ENCODE results near the gene KLHL25.
"Not testable (repeated sequence)": the region's sequence is repeated elsewhere in the genome, so short reads cannot be mapped to it uniquely, and the experiment has no call there.

Gene KLHL25

DNA sequence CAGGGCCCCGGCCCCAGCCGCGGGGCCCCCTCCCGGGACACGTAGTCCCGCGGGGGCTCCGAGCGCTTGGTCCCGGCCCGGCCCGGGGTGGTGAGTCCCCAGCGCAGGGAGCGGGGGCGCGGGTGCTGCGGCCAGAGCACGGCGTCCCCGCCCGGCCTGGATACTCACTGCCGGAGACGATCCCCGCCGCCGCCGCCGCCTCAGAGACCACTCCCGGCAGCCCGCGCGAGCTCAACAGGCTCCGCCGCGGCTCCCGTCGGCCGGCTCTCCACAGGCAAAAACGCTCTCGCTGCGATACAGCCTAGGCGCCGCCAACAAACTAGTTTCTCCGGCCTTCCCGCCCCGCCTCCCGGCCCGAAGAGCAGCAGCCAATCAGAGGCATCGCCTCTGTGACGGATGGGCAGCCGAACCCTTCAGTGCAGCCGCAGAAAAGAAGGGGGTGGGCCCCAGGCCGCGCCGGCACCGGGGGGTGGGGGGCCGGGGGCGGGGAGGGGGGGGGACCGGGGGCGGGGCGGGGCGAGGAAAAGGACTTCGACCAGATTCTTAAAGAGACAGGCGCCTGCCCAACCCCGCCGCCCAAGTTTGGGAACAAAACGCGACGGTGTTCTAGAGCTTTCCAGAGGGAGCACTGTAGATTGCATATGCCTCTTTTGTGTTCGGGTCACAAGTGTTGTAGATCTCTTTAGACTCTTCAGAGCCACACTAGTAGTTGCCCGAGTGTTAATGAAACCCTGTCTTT, at the start of gene KLHL25:
TSS of gene KLHL25 (minus strand) at position 328 of the 739 bp plus-strand sequence. CDS start 25,115 bp downstream, outside the sequence.
- peak; percentile 94 for DNase-seq (ENCODE audit: low spot score)

DNA sequence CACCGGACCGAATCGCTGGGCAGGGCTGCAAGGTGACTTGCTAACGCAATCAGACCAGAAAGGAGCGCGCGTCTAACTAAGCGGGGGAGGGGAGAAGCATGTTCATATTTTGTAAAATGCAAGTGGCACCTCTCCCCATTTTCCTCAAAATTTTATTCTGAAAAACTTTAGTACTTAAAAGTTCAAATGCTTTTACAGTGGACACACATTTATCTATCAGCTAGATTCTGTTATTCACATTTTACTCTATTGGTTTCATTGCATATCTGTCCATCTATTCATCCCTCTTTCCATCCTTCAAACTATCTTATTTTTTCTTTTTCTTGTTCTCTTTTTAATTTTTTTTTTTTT, 46.1 kb upstream of the KLHL25 start:
- no peak for DNase-seq (ENCODE audit: low spot score)

GRCh38 chr15:85840079-85840801, 45.5 kb upstream of the KLHL25 start:
- peak; percentile 75 for DNase-seq (ENCODE audit: low spot score)

- no peak for DNase-seq (ENCODE audit: low spot score)
These were observed 44.9 kb upstream of the KLHL25 start for GRCh38 chr15:85839643-85840042.

- no peak for DNase-seq (ENCODE audit: low spot score)
These were observed 43.9 kb upstream of the KLHL25 start for GRCh38 chr15:85838655-85839054.

GRCh38 chr15:85837881-85838280, 43.2 kb upstream of the KLHL25 start:
- no peak for DNase-seq (ENCODE audit: low spot score)

- DNase-seq (ENCODE audit: low spot score), result no peak
These were observed 42.3 kb upstream of the KLHL25 start for GRCh38 chr15:85837011-85837433.

DNA sequence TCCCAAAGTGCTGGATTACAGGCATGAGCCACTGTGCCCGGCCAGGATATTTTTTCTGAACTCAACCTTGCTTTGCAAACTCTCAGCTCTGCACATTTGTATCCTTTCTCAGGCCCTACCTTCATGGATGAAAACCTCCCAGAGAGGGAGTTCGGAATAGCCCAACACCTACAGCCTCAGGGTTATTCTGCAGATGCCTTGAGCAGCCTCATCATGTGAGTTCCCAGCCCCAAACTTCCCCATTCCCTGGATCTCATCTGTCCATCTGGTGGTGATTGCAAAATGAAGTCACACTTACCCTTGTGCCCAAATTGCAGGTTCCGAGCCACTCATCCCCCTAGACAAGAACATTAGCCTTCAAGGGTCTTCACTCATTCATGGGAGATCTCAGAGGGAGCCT, 39.9 kb upstream of the KLHL25 start:
- no peak for DNase-seq (ENCODE audit: low spot score)

DNA sequence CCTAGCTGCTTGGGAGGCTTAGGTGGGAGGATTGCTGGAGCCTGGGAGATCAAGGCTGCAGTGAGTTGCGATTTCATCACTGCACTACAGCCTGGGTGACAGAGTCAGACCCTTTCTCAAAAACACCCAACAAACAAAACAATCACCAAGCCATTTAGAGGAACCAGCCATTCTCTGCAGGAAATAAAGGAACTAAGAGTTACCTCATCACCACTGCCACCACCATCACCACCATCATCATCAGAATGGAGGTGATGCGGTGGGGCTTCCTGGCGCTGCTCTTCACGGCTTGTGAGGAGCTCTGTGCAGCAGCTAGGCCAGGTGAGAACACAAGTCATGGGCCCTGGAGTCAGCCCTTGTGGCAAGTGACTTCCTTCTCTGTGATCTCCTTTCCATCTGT, 37.7 kb upstream of the KLHL25 start:
- no peak for DNase-seq (ENCODE audit: low spot score)

DNA sequence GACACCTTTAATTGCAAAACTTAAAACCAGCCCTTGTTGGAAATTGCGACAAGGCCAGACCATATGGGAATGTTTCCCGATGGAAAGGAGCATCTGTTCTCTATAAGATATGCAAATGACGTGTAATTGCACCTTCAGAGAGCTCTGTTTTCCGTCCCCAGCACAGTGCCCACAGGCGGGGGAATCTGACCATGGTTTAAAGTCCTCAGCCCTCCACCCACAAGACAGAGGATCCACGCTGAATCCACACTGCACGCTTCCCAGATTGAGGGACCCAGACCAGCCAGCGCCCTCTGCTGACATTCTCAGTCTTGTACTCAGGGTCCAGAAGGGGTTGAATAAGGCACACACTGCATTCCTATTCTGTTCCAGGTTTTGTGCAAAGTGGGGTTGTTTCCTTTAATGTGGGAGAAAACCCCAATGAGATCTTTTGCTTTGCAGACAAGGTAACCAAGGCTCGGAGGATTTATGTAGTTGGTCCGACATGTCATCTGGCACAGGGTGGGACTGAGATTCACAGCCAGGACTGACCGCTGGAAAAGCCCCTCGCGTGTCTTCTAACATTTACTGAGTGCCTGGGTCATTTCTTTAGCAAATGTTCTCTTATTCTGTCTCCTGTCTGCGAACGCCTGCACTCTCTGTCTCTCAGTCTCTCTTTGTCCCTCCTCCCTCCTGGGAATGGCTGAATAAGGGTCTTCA, 36.8 kb upstream of the KLHL25 start:
- peak; percentile 16 for DNase-seq (ENCODE audit: low spot score)

DNA sequence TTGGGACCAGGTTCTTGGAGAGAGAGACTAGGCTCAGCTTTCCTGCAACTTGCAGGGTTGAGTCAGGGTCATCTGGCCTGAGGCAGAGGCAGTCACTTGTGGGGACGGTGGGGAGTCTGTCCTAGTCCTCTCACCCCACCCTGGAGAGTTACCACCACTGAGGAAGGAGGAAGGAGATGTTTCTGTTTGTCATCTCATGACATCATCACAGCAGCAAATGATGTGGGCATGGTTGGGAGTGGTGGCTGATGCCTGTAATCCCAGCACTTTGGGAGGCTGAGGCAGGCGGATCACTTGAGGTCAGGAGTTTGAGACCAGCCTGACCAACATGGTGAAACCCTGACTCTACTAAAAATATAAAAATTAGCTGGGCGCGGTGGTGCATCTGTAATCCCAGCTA, 35.0 kb upstream of the KLHL25 start:
- DNase-seq (ENCODE audit: low spot score), result not testable (repeated sequence)

- DNase-seq (ENCODE audit: low spot score), result no peak
These were observed 34.1 kb upstream of the KLHL25 start for GRCh38 chr15:85828874-85829273.

- DNase-seq (ENCODE audit: low spot score), result no peak
These were observed 33.4 kb upstream of the KLHL25 start for GRCh38 chr15:85828126-85828525.

- DNase-seq (ENCODE audit: low spot score), result no peak
These were observed 32.2 kb upstream of the KLHL25 start for GRCh38 chr15:85826756-85827515.

DNA sequence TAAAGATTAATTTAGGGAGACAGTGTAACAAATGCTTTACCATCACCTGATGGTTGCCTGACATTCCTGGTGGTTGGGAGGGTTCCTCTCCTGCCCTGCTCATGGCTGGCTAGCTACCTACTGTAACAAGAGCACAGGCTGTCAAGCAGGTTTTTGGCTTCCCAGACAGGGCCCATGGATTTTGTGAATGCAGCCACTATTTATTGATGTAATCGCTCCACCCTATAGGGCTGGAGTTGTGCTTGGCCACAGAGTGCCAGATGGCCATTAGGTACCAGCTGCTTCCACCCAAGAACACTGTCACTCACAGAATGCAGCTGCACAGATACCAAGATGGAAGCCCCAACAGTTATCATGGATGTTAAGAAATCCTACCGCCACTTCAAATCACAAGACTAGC, 31.0 kb upstream of the KLHL25 start:
- no peak for DNase-seq (ENCODE audit: low spot score)

- DNase-seq (ENCODE audit: low spot score), result no peak
These were observed 30.4 kb upstream of the KLHL25 start for GRCh38 chr15:85825118-85825517.

GRCh38 chr15:85821545-85821944, 26.8 kb upstream of the KLHL25 start:
- no peak for DNase-seq (ENCODE audit: low spot score)

DNA sequence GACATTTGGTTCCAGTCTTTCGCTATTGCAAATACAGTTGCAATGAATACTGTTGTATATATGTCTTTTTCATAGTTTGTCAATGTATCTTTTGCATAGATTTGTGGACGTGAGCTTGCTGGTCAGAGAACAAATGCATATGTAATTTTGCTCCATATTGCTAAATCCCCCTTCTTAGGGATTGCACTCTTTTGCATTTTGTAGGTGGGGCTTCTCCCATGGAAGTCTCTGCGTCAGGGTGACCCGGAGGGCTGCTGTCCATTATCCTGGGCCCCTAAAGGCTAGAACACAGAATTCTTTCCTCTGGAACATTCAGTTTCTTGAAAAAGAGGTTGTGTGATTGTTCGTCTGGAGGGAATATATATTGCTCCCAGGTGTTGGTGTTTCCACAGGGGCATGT, 25.2 kb upstream of the KLHL25 start:
- no peak for DNase-seq (ENCODE audit: low spot score)

GRCh38 chr15:85813234-85813633, 18.5 kb upstream of the KLHL25 start:
- no peak for DNase-seq (ENCODE audit: low spot score)

DNA sequence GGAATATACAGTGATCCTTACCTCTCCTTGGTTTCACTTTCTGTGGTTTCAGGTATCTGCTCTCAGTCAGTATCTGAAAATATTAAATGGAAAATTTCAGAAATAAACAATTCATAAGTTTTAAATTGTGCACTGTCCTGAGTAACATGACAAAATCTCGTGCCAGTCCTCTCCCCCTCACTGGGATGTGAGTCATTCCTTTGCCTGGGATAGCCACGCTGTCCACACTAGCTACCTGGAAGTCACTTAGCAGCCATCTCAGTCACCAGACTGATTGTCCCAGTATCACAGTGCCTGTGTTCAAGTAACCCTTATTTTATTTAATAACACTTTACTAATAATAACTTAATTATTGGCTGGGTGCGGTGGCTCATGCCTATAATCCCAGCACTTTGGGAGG, 15.3 kb upstream of the KLHL25 start:
- no peak for DNase-seq (ENCODE audit: low spot score)

DNA sequence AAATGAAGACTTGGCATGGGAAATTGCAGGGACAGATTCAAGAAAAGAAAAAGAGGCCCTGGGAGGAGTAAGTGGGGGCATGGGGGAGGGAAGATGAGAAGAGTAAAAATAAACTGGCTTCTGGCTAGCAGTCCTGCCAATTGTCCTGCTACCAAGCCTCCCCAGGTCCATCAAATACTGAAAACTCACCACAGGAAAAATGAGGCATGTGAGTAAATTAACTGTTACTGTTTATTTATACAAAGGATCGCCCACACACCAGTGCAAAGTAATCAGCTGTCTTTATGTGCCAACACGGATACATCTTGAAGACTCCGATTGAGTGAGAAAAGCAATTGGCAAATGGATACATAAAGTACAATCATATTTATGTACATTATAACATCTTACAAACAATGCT, 10.7 kb upstream of the KLHL25 start:
- no peak for DNase-seq (ENCODE audit: low spot score)

GRCh38 chr15:85804481-85805170, 9.9 kb upstream of the KLHL25 start:
- no peak for DNase-seq (ENCODE audit: low spot score)

All from CD4-positive, alpha-beta T cell treated with Interleukin-6 at 100 ng/mL for 8 hours (primary cell).